Gastrocnemius medialis (tissue), 4 donors: ENCODE data around the gene GPRIN1.

Experiments used
- POLR2A ChIP-seq, 2 donors: fragments of 450-650 bp; IDR thresholded peaks; one replicate each; pipeline ENCODE4 v1.6.1; 2017; ENCODE audit warnings: antibody characterized with exemption in 2 of 2, mild to moderate bottlenecking in 2 of 2, moderate library complexity in 2 of 2
- TF ChIP-seq, protein P1 (sequence below), 5 experiments: fragments of 450-650 bp in 3 of 5; fragments of 200-600 bp in 2 of 5; sonication (generic) in 2 of 5; IDR thresholded peaks in 4 of 5; conservative IDR thresholded peaks in 1 of 5; 1 replicate in 4 of 5; 2 replicates in 1 of 5; pipeline ENCODE4 v1.5.1; 2016 to 2019; ENCODE audit warnings: antibody characterized with exemption in 5 of 5, mild to moderate bottlenecking in 3 of 5, moderate library complexity in 3 of 5

DNA sequence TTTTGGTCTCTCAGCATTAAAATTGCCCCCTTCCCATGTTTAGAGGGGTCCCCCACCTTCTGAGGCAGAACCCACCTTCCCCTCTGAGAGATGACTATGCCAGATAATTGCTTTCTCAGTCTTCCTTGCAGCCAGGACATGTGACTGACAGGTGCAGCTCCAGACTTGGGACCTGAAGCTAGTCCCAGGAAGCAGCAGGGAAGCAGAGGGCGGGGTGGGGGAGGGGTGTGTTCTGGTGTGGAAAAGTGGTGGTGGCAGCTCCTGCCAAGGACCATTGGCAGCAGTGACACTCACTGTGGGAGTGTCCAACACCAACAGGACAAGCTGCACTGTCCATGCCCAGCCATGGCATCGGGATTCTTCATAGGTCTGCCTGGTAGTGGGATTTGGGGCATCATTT lies 22.8 kb upstream of the GPRIN1 start:
- TF ChIP-seq, protein P1, sequence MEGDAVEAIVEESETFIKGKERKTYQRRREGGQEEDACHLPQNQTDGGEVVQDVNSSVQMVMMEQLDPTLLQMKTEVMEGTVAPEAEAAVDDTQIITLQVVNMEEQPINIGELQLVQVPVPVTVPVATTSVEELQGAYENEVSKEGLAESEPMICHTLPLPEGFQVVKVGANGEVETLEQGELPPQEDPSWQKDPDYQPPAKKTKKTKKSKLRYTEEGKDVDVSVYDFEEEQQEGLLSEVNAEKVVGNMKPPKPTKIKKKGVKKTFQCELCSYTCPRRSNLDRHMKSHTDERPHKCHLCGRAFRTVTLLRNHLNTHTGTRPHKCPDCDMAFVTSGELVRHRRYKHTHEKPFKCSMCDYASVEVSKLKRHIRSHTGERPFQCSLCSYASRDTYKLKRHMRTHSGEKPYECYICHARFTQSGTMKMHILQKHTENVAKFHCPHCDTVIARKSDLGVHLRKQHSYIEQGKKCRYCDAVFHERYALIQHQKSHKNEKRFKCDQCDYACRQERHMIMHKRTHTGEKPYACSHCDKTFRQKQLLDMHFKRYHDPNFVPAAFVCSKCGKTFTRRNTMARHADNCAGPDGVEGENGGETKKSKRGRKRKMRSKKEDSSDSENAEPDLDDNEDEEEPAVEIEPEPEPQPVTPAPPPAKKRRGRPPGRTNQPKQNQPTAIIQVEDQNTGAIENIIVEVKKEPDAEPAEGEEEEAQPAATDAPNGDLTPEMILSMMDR (IDR thresholded peaks at IDR 0.05 in 4 of 5, conservative IDR thresholded peaks at IDR 0.05 in 1 of 5), result no peak
- TF ChIP-seq POLR2A (IDR thresholded peaks at IDR 0.05), result no peak
